Astrocyte (in vitro differentiated cells and primary cell): ENCODE results near the gene KCNK5. TPM values are rescaled to one million over a fixed set of nuclear protein-coding genes. Genes with fewer than 3 reads are reported as not detected.

Experiments
- DNase-seq: peaks from one replicate; pipeline ENCODE4 v3.0.0-alpha.2; 2010; ENCODE audit warnings: low read depth
- FAIRE-seq: peaks from 2 replicates; lab custom pipeline; 2011; peaks lifted over from hg19 to GRCh38; lab: Jason Lieb, UNC
- H2AFZ ChIP-seq: 2 replicates; pipeline ENCODE4 v1.6.0; 2012; ENCODE audit warnings: low read depth, low read length, inconsistent platforms
- H3K27ac ChIP-seq: 2 replicates; pipeline ENCODE4 v1.5.1; 2011; ENCODE audit warnings: low read depth, low read length, inconsistent platforms
- H3K27me3 ChIP-seq: 2 replicates; pipeline ENCODE4 v1.6.0; 2011; ENCODE audit warnings: low read length, inconsistent platforms; ENCODE audit not compliant: insufficient read depth
- H3K36me3 ChIP-seq: 2 replicates; pipeline ENCODE4 v1.5.1; 2011; ENCODE audit warnings: low read length, inconsistent platforms; ENCODE audit not compliant: insufficient read depth
- H3K4me1 ChIP-seq: 2 replicates; pipeline ENCODE4 v1.5.1; 2011; ENCODE audit warnings: low read length, inconsistent platforms; ENCODE audit not compliant: insufficient read depth
- H3K4me2 ChIP-seq: 2 replicates; pipeline ENCODE4 v1.6.0; 2012; ENCODE audit warnings: low read length, inconsistent platforms
- H3K4me3 ChIP-seq: 2 replicates; pipeline ENCODE4 v1.5.1; 2011; ENCODE audit warnings: low read depth, mild to moderate bottlenecking, low read length, inconsistent platforms; ENCODE audit not compliant: insufficient read depth
- H3K79me2 ChIP-seq: 2 replicates; pipeline ENCODE4 v1.6.0; 2012; ENCODE audit warnings: mild to moderate bottlenecking, low read length, inconsistent platforms; ENCODE audit not compliant: insufficient read depth
- H3K9ac ChIP-seq: 2 replicates; pipeline ENCODE4 v1.6.0; 2012; ENCODE audit warnings: mild to moderate bottlenecking, low read length, inconsistent platforms
- H3K9me3 ChIP-seq: 2 replicates; pipeline ENCODE4 v1.5.1; 2012; ENCODE audit warnings: low read depth, mild to moderate bottlenecking, low read length, inconsistent platforms; ENCODE audit not compliant: insufficient read depth
- H4K20me1 ChIP-seq: 2 replicates; pipeline ENCODE4 v1.6.0; 2012; ENCODE audit warnings: low read length, inconsistent platforms; ENCODE audit not compliant: insufficient read depth
- H3K27ac Mint-ChIP-seq: one replicate; pipeline ENCODE4 v1.8.0; 2021; ENCODE audit warnings: mild to moderate bottlenecking, mixed read lengths; ENCODE audit not compliant: unreplicated experiment
- H3K27me3 Mint-ChIP-seq: one replicate; pipeline ENCODE4 v1.8.0; 2021; ENCODE audit warnings: low read depth, mixed read lengths; ENCODE audit not compliant: unreplicated experiment
- H3K36me3 Mint-ChIP-seq: one replicate; pipeline ENCODE4 v1.8.0; 2021; ENCODE audit warnings: low read depth, mixed read lengths; ENCODE audit not compliant: unreplicated experiment
- H3K4me1 Mint-ChIP-seq: one replicate; pipeline ENCODE4 v1.8.0; 2021; ENCODE audit warnings: low read depth, mixed read lengths; ENCODE audit not compliant: unreplicated experiment
- H3K4me3 Mint-ChIP-seq: one replicate; pipeline ENCODE4 v1.8.0; 2021; ENCODE audit warnings: mild to moderate bottlenecking, moderate library complexity, mixed read lengths; ENCODE audit not compliant: unreplicated experiment
- H3K9me3 Mint-ChIP-seq: one replicate; pipeline ENCODE4 v1.8.0; 2021; ENCODE audit warnings: mild to moderate bottlenecking, mixed read lengths; ENCODE audit not compliant: unreplicated experiment
- CTCF ChIP-seq: IDR thresholded peaks from 2 replicates; pipeline ENCODE4 v1.5.1; 2011; ENCODE audit warnings: low read depth, mild to moderate bottlenecking, inconsistent platforms, low read length, moderate library complexity; ENCODE audit not compliant: insufficient read depth
- EZH2 ChIP-seq: IDR thresholded peaks from 2 replicates; pipeline ENCODE4 v1.6.1; 2012; ENCODE audit warnings: mild to moderate bottlenecking, low read length, inconsistent platforms; ENCODE audit not compliant: insufficient read depth
- total RNA-seq: library from RNA; stranded (reverse); gene quantifications from 2 replicates; pipeline ENCODE4 v1.2.1, GENCODE V29; 2021

Gene KCNK5
- total RNA-seq, 1 donor from 2014 or later = 0.14 TPM

- Histone ChIP-seq H3K4me3 (no peak overlapping the region), H3K9me3 (no peaks in the 10 kb centered on the region), H3K4me1 (no peaks in the 10 kb centered on the region), H3K79me2 (no peaks in the 10 kb centered on the region), H2AFZ (no peak overlapping the region), H3K36me3 (no peaks in the 10 kb centered on the region), H3K27ac (no peak overlapping the region), H4K20me1 (no peaks in the 10 kb centered on the region), H3K9ac (no peak overlapping the region), H3K27me3 (no peaks in the 10 kb centered on the region), H3K4me2 (no peak overlapping the region)
- H3K4me3 Mint-ChIP-seq = no peak overlapping the region
- FAIRE-seq = no peak
- no peaks in the 10 kb centered on the region for H3K36me3 Mint-ChIP-seq
- TF ChIP-seq EZH2 (no peak), CTCF (no peak)
- H3K27me3 Mint-ChIP-seq = peaks cover 54% of the 10 kb centered on the region
- H3K4me1 Mint-ChIP-seq = no peaks in the 10 kb centered on the region
- no peak overlapping the region for H3K27ac Mint-ChIP-seq
- DNase-seq = no peak
- H3K9me3 Mint-ChIP-seq = peaks cover 8% of the 10 kb centered on the region
Observed at GRCh38 chr6:39167866-39168625, 61.2 kb downstream of the KCNK5 start.

- Histone ChIP-seq H3K27ac (no peak overlapping the region), H2AFZ (no peak overlapping the region), H3K79me2 (no peaks in the 10 kb centered on the region), H3K4me2 (no peak overlapping the region), H3K4me3 (no peak overlapping the region), H3K4me1 (no peaks in the 10 kb centered on the region), H3K9me3 (no peaks in the 10 kb centered on the region), H4K20me1 (no peaks in the 10 kb centered on the region), H3K9ac (no peak overlapping the region), H3K27me3 (no peaks in the 10 kb centered on the region), H3K36me3 (no peaks in the 10 kb centered on the region)
- Mint-ChIP-seq H3K9me3 (peaks cover 8% of the 10 kb centered on the region), H3K27me3 (peaks cover 54% of the 10 kb centered on the region), H3K27ac (no peak overlapping the region), H3K36me3 (no peaks in the 10 kb centered on the region), H3K4me3 (no peak overlapping the region), H3K4me1 (no peaks in the 10 kb centered on the region)
- TF ChIP-seq EZH2 (no peak), CTCF (no peak)
- DNase-seq (no peak), FAIRE-seq (no peak)
Observed at GRCh38 chr6:39167321-39167720, 62.0 kb downstream of the KCNK5 start.

GRCh38 chr6:39166912-39167290 is 62.4 kb downstream of the KCNK5 start:
- Histone ChIP-seq H3K4me3 (no peak overlapping the region), H2AFZ (no peak overlapping the region), H3K36me3 (no peaks in the 10 kb centered on the region), H3K9ac (no peak overlapping the region), H3K79me2 (no peaks in the 10 kb centered on the region), H3K27me3 (no peaks in the 10 kb centered on the region), H3K9me3 (no peaks in the 10 kb centered on the region), H3K4me1 (no peaks in the 10 kb centered on the region), H3K27ac (no peak overlapping the region), H3K4me2 (no peak overlapping the region), H4K20me1 (no peaks in the 10 kb centered on the region)
- no peak overlapping the region for H3K27ac Mint-ChIP-seq
- no peak for DNase-seq
- FAIRE-seq = no peak
- no peak for TF ChIP-seq CTCF
- no peak for TF ChIP-seq EZH2
- H3K27me3 Mint-ChIP-seq = peaks cover 54% of the 10 kb centered on the region
- H3K9me3 Mint-ChIP-seq = peaks cover 8% of the 10 kb centered on the region
- H3K4me1 Mint-ChIP-seq = no peaks in the 10 kb centered on the region
- no peaks in the 10 kb centered on the region for H3K36me3 Mint-ChIP-seq
- no peak overlapping the region for H3K4me3 Mint-ChIP-seq
